SK-N-SH (cell line): Measurements from ENCODE around the gene MAML3. TPM values are rescaled to one million over a fixed set of nuclear protein-coding genes. Genes with fewer than 3 reads are reported as not detected.

Experiments
- CTCF ChIA-PET: fragments of 300-600, 350-600 bp; formaldehyde crosslinking; extraction: SDS; loops from one replicate; lab custom pipeline; 2021; lab: Yijun Ruan, JAX
- POLR2A ChIA-PET: fragments of 350-600 bp; sonication (Branson Sonifier 250); formaldehyde crosslinking; extraction: SDS; loops from one replicate; lab custom pipeline; 2020; ENCODE audit warnings: antibody characterized with exemption, inconsistent platforms; lab: Yijun Ruan, JAX
- DNase-seq: peaks from one replicate; pipeline ENCODE4 v3.0.0; 2012
- H2AFZ ChIP-seq: fragments of 200-600 bp; sonication (generic); 2 replicates; pipeline ENCODE4 v1.8.1; 2016; ENCODE audit warnings: antibody characterized with exemption, mild to moderate bottlenecking, low read depth
- H3F3A ChIP-seq: fragments of 200-600 bp; sonication (generic); replicated peaks from 2 replicates; pipeline ENCODE3; 2016; ENCODE audit warnings: antibody characterized with exemption, mild to moderate bottlenecking; ENCODE audit not compliant: insufficient read depth
- H3K27ac ChIP-seq, 2 experiments: fragments of 200-500 bp in 1 of 2; fragments of 200-600 bp in 1 of 2; sonication (Bioruptor generic) in 1 of 2; sonication (generic), shearing (Covaris generic) in 1 of 2; 2 replicates each; pipeline versions ENCODE4 v1.5.1 to v1.6.1; 2014 to 2016; ENCODE audit warnings: low read depth in 2 of 2, inconsistent platforms in 1 of 2, low read length in 1 of 2, mild to moderate bottlenecking in 1 of 2, mixed read lengths in 1 of 2
- H3K27me3 ChIP-seq: fragments of 200-600 bp; sonication (generic), shearing (Covaris generic); 2 replicates; pipeline ENCODE4 v1.6.1; 2016; ENCODE audit warnings: mixed run types; ENCODE audit not compliant: insufficient read depth
- H3K36me3 ChIP-seq, 2 experiments: fragments of 200-500 bp in 1 of 2; fragments of 200-600 bp in 1 of 2; sonication (Bioruptor generic) in 1 of 2; sonication (generic) in 1 of 2; replicated peaks in 1 of 2; 2 replicates each; pipeline versions ENCODE3 to v1.5.1; 2014 to 2016; ENCODE audit warnings: low read length in 1 of 2, mild to moderate bottlenecking in 1 of 2; ENCODE audit not compliant: insufficient read depth in 2 of 2, control insufficient read depth in 1 of 2
- H3K4me1 ChIP-seq, 2 experiments: fragments of 200-500 bp in 1 of 2; fragments of 200-600 bp in 1 of 2; sonication (Bioruptor generic) in 1 of 2; sonication (generic), shearing (Covaris generic) in 1 of 2; 2 replicates each; pipeline versions ENCODE4 v1.5.1 to v1.6.1; 2014 to 2016; ENCODE audit warnings: low read depth in 1 of 2, low read length in 1 of 2, mixed run types in 1 of 2; ENCODE audit not compliant: insufficient read depth in 2 of 2, control insufficient read depth in 1 of 2
- H3K4me2 ChIP-seq: fragments of 200-600 bp; sonication (generic), shearing (Covaris generic); 2 replicates; pipeline ENCODE4 v1.6.1; 2017; ENCODE audit warnings: mixed run types
- H3K4me3 ChIP-seq, 2 experiments: fragments of 200-500 bp in 1 of 2; fragments of 200-600 bp in 1 of 2; sonication (Bioruptor generic) in 1 of 2; sonication (generic), shearing (Covaris generic) in 1 of 2; 2 replicates each; pipeline versions ENCODE4 v1.5.1 to v1.8.1; 2014 to 2016; ENCODE audit warnings: low read depth in 2 of 2, inconsistent platforms in 1 of 2, low read length in 1 of 2, mild to moderate bottlenecking in 1 of 2, mixed read lengths in 1 of 2, moderate library complexity in 1 of 2
- H3K79me2 ChIP-seq: fragments of 200-600 bp; sonication (generic); 2 replicates; pipeline ENCODE4 v1.8.1; 2017; ENCODE audit warnings: mild to moderate bottlenecking; ENCODE audit not compliant: insufficient read depth
- H3K9ac ChIP-seq: fragments of 200-600 bp; sonication (generic); 2 replicates; pipeline ENCODE4 v1.6.1; 2017; ENCODE audit warnings: mixed run types
- H3K9me2 ChIP-seq: fragments of 200-600 bp; sonication (generic); 2 replicates; pipeline ENCODE4 v1.6.1; 2017; ENCODE audit warnings: mixed run types
- H3K9me3 ChIP-seq: fragments of 200-600 bp; sonication (generic); 2 replicates; pipeline ENCODE4 v1.6.1; 2017; ENCODE audit warnings: mixed run types, mild to moderate bottlenecking, moderate library complexity
- H4K20me1 ChIP-seq: fragments of 200-600 bp; sonication (generic); 2 replicates; pipeline ENCODE4 v1.6.1; 2017; ENCODE audit warnings: mild to moderate bottlenecking, mixed run types; ENCODE audit not compliant: insufficient read depth
- CTCF ChIP-seq: fragments of 200-600 bp; sonication (generic); IDR thresholded peaks from 2 replicates; pipeline ENCODE4 v1.6.1; 2017; ENCODE audit warnings: antibody characterized with exemption, mild to moderate bottlenecking, moderate library complexity
- FOXM1 ChIP-seq: IDR thresholded peaks from 2 replicates; pipeline ENCODE4 v1.4.0; 2012; ENCODE audit warnings: low read depth, mild to moderate bottlenecking
- MEF2A ChIP-seq: IDR thresholded peaks from 2 replicates; pipeline ENCODE4 v1.4.0; 2012; ENCODE audit warnings: low read depth, borderline replicate concordance
- NFIC ChIP-seq: IDR thresholded peaks from 2 replicates; pipeline ENCODE4 v1.4.0; 2012; ENCODE audit warnings: borderline replicate concordance
- NRF1 ChIP-seq: IDR thresholded peaks from 2 replicates; pipeline ENCODE4 v1.6.1; 2012; ENCODE audit warnings: low read depth, mild to moderate bottlenecking, low read length
- REST ChIP-seq: IDR thresholded peaks from 2 replicates; pipeline ENCODE4 v1.6.1; 2012; ENCODE audit warnings: mild to moderate bottlenecking, low read depth, low read length, moderate library complexity
- RFX5 ChIP-seq: IDR thresholded peaks from 2 replicates; pipeline ENCODE4 v1.6.1; 2012; ENCODE audit warnings: mild to moderate bottlenecking, improper control_type of control experiment, low read length
- RXRA ChIP-seq: IDR thresholded peaks from 2 replicates; pipeline ENCODE4 v1.4.0; 2012; ENCODE audit warnings: low read depth, mild to moderate bottlenecking, borderline replicate concordance
- SIN3A ChIP-seq: IDR thresholded peaks from 2 replicates; pipeline ENCODE4 v1.6.1; 2012; ENCODE audit warnings: low read depth, mild to moderate bottlenecking, low read length, moderate library complexity, borderline replicate concordance
- TCF12 ChIP-seq: IDR thresholded peaks from 2 replicates; pipeline ENCODE4 v1.4.0; 2012
- USF1 ChIP-seq: IDR thresholded peaks from 2 replicates; pipeline ENCODE4 v1.4.0; 2012; ENCODE audit warnings: low read depth, borderline replicate concordance
- WGBS: methylation state at CpG from one replicate; pipeline ENCODE4 v1.1.6; 2017; ENCODE audit warnings: low lambda C conversion rate; 5-methylcytosine and 5-hydroxymethylcytosine counted together
- polyA plus RNA-seq, 3 experiments: library from polyadenylated mRNA; depleted of rRNA; stranded (reverse); fragments of >200 nt; gene quantifications; 2 replicates each; pipeline ENCODE4 v1.2.3, GENCODE V29; 2012

MAML3 gene
- polyA plus RNA-seq, 1 of the 3 experiments (the other 2 are of a cell fraction): 5.3 TPM

GRCh38 chr4:139957986-139958738 lies 195.8 kb downstream of the MAML3 start:
- Histone ChIP-seq H3K4me2 (no peak overlapping the region), H3K4me3 (no peak overlapping the region), H2AFZ (no peak overlapping the region), H3K27ac (peak overlapping the region in 1 of 2 experiments; percentile 94; a peak in 3 of 4 replicates), H3K36me3 (no peaks in the 10 kb centered on the region), H3K79me2 (no peaks in the 10 kb centered on the region), H4K20me1 (no peaks in the 10 kb centered on the region), H3K9me2 (no peaks in the 10 kb centered on the region), H3K27me3 (no peaks in the 10 kb centered on the region), H3K4me1 (peaks cover 0 to 36% of the 10 kb centered on the region in 2 experiments; a peak in 3 of 4 replicates), H3K9me3 (no peaks in the 10 kb centered on the region), H3K9ac (no peak overlapping the region), H3F3A (no peaks in the 10 kb centered on the region)
- POLR2A ChIA-PET: interaction anchor here (0.7 kb wide), 1 partner anchor 299 kb away, joined by 3 read pairs; no protein-coding TSS in a partner anchor
- 54% methylated on average over 4 of the region's 4 CpGs for WGBS
- no peak for DNase-seq
- CTCF ChIA-PET: interaction anchor here (1.4 kb wide), 1 partner anchor 12 kb away, joined by 4 read pairs; no protein-coding TSS in a partner anchor
- TF ChIP-seq REST: no peak
- TF ChIP-seq FOXM1: no peak
- no peak for TF ChIP-seq NFIC
- no peak for TF ChIP-seq RXRA
- TF ChIP-seq USF1: no peak
- TF ChIP-seq NRF1: no peak
- TF ChIP-seq SIN3A: no peak
- no peak for TF ChIP-seq TCF12
- no peak for TF ChIP-seq RFX5
- no peak for TF ChIP-seq CTCF
- TF ChIP-seq MEF2A: no peak
